GM12878 (cell line): ENCODE measurements around the gene DAZAP2. TPM values are rescaled to one million over a fixed set of nuclear protein-coding genes. Genes with fewer than 3 reads are reported as not detected.
A peak's percentile ranks its signal among the peaks of the same experiment; 100 is the strongest.

Source experiments
- BCL11A ChIP-seq: IDR thresholded peaks from 2 replicates; pipeline ENCODE4 v1.6.1; 2011; ENCODE audit warnings: low read depth, low read length
- BHLHE40 ChIP-seq, 2 experiments: fragments of 450-650 bp in 1 of 2; IDR thresholded peaks; 2 replicates each; pipeline ENCODE4 v1.6.1; 2011 to 2017; ENCODE audit warnings: low read depth in 2 of 2, borderline replicate concordance in 1 of 2, improper control_type of control experiment in 1 of 2, low read length in 1 of 2, mild to moderate bottlenecking in 1 of 2
- CHD4 ChIP-seq: fragments of 200-600 bp; sonication (generic); IDR thresholded peaks from 2 replicates; pipeline ENCODE4 v1.6.1; 2016; ENCODE audit warnings: mild to moderate bottlenecking
- CREM ChIP-seq: IDR thresholded peaks from 2 replicates; pipeline ENCODE4 v1.6.1; 2014; ENCODE audit warnings: antibody characterized with exemption, low read depth
- DPF2 ChIP-seq: fragments of 450-650 bp; IDR thresholded peaks from 2 replicates; pipeline ENCODE4 v1.6.1; 2017; ENCODE audit warnings: mild to moderate bottlenecking
- E2F4 ChIP-seq: IDR thresholded peaks from 2 replicates; pipeline ENCODE4 v1.6.1; 2012; ENCODE audit warnings: low read depth, low read length, improper control_type of control experiment
- EGR1 ChIP-seq, 2 experiments: IDR thresholded peaks; 1 replicate in 1 of 2; 2 replicates in 1 of 2; pipeline ENCODE4 v1.6.1; 2011 to 2012; ENCODE audit warnings: low read depth in 2 of 2, low read length in 2 of 2, borderline replicate concordance in 1 of 2, mild to moderate bottlenecking in 1 of 2, moderate library complexity in 1 of 2
- GABPA ChIP-seq: IDR thresholded peaks from 2 replicates; pipeline ENCODE4 v1.6.1; 2014; ENCODE audit warnings: antibody characterized with exemption, low read depth, mild to moderate bottlenecking, inconsistent platforms
- IKZF2 ChIP-seq, 2 experiments: fragments of 450-650 bp; IDR thresholded peaks; 2 replicates each; pipeline ENCODE4 v1.6.1; 2017; ENCODE audit warnings: mild to moderate bottlenecking in 2 of 2, moderate library complexity in 2 of 2
- JUND ChIP-seq: IDR thresholded peaks from 2 replicates; pipeline ENCODE4 v1.6.1; 2012; ENCODE audit warnings: low read depth, mild to moderate bottlenecking, low read length, improper control_type of control experiment, moderate library complexity
- MXI1 ChIP-seq: fragments of 150-350 bp; IDR thresholded peaks from 2 replicates; pipeline ENCODE4 v1.6.1; 2011; ENCODE audit warnings: low read depth, mild to moderate bottlenecking, inconsistent platforms, low read length, improper control_type of control experiment
- MYC ChIP-seq: IDR thresholded peaks from 2 replicates; pipeline ENCODE4 v1.6.1; 2011; ENCODE audit warnings: mild to moderate bottlenecking, low read length, moderate library complexity, inconsistent platforms; ENCODE audit not compliant: insufficient read depth, insufficient replicate concordance, insufficient read length, severe bottlenecking
- NFYA ChIP-seq: IDR thresholded peaks from 2 replicates; pipeline ENCODE4 v1.6.1; 2011; ENCODE audit warnings: low read depth, mild to moderate bottlenecking, low read length, improper control_type of control experiment, borderline replicate concordance
- PAX8 ChIP-seq: fragments of 450-650 bp; IDR thresholded peaks from 2 replicates; pipeline ENCODE4 v1.6.1; 2017; ENCODE audit warnings: mild to moderate bottlenecking, moderate library complexity
- PKNOX1 ChIP-seq: fragments of 450-650 bp; IDR thresholded peaks from 2 replicates; pipeline ENCODE4 v1.6.1; 2016; ENCODE audit warnings: mild to moderate bottlenecking
- RAD21 ChIP-seq: IDR thresholded peaks from 2 replicates; pipeline ENCODE4 v1.6.1; 2011; ENCODE audit warnings: mild to moderate bottlenecking, low read depth, low read length, moderate library complexity; ENCODE audit not compliant: insufficient read depth
- SP1 ChIP-seq: IDR thresholded peaks from one replicate; pipeline ENCODE4 v1.6.1; 2011; ENCODE audit warnings: low read depth, low read length
- TARDBP ChIP-seq: IDR thresholded peaks from 2 replicates; pipeline ENCODE4 v1.6.1; 2016; ENCODE audit warnings: borderline replicate concordance
- TCF7 ChIP-seq: IDR thresholded peaks from 2 replicates; pipeline ENCODE4 v1.6.1; 2014; ENCODE audit warnings: antibody characterized with exemption, borderline replicate concordance
- ZBTB11 ChIP-seq: fragments of 450-650 bp; formaldehyde crosslinking; IDR thresholded peaks from 2 replicates; pipeline ENCODE4 v1.5.0; 2022; ENCODE audit warnings: mild to moderate bottlenecking, missing genetic modification characterization
- ZNF687 ChIP-seq: fragments of 450-650 bp; IDR thresholded peaks from 2 replicates; pipeline ENCODE4 v1.6.1; 2017; ENCODE audit warnings: mild to moderate bottlenecking, moderate library complexity
- ZZZ3 ChIP-seq: IDR thresholded peaks from 2 replicates; pipeline ENCODE4 v1.6.1; 2011; ENCODE audit warnings: low read depth; ENCODE audit not compliant: control insufficient read depth, insufficient read length
- polyA plus RNA-seq, 11 experiments: library from polyadenylated mRNA; depleted of rRNA in 4 of 11; unstranded in 6 of 11; stranded (reverse) in 5 of 11; fragments of >200 nt; fragmentation: Nextera tagmentation in 4 of 11; fragmentation: Illumina TruSeq in 1 of 11; extraction: Ambion mirVana in 4 of 11; extraction: Trizol in 1 of 11; gene quantifications; 1 replicate in 1 of 11; 2 replicates in 10 of 11; pipeline versions ENCODE4 v1.2.1 to v1.2.3, GENCODE V29; 2011 to 2016; ENCODE audit warnings: inconsistent platforms in 2 of 11, missing spikeins in 2 of 11, low read depth in 1 of 11
- total RNA-seq, 4 experiments: library from RNA; depleted of rRNA in 3 of 4; stranded (reverse); fragments of >200 nt in 3 of 4; fragmentation: Illumina TruSeq in 1 of 4; extraction: Trizol in 1 of 4; gene quantifications; 2 replicates each; pipeline versions ENCODE4 v1.2.1 to v1.2.3, GENCODE V29; 2013 to 2021

The DAZAP2 gene
- total and polyA plus RNA-seq, 10 of the 15 experiments (the other 5 are each of a cell fraction or from before 2014, with no cell fraction given) = 71.0 to 267 (median 158) TPM

GRCh38 chr12:51217968-51218606 is 20.5 kb upstream of the DAZAP2 start, which contains the start of gene POU6F1 (continued):
- TF ChIP-seq BHLHE40 (IDR thresholded peaks at IDR 0.05; ENCODE audit: borderline replicate concordance in 1 of 2, low read depth in 2 of 2, low read length in 1 of 2) (peak; percentile 47 to 53; a peak in 2 of 4 replicates), RAD21 (peak; percentile 30; the same call in 1 of the 2 replicates), BCL11A (no peak), PKNOX1 (no peak), NFYA (no peak), ZZZ3 (no peak), MXI1 (peak; percentile 83), EGR1 (IDR thresholded peaks at IDR 0.05; ENCODE audit: borderline replicate concordance in 1 of 2, low read depth in 2 of 2, low read length in 2 of 2) (peak in 1 of 2 experiments; percentile 83; a peak in 2 of 3 replicates), TARDBP (no peak), E2F4 (no peak), DPF2 (no peak), ZBTB11 (CRISPR knock-in tag) (no peak), TCF7 (no peak), SP1 (no peak), ZNF687 (peak; percentile 55), CREM (no peak), GABPA (no peak), IKZF2 (IDR thresholded peaks at IDR 0.05) (peak; percentile 24 to 33; a peak in 2 of 4 replicates), MYC (no peak), JUND (no peak), PAX8 (no peak), CHD4 (no peak)
